IgD-negative memory B cell (primary cell): ENCODE measurements around the gene EDIL3. TPM values are rescaled to one million over a fixed set of nuclear protein-coding genes. Genes with fewer than 3 reads are reported as not detected.
"Not testable (repeated sequence)": the region's sequence is repeated elsewhere in the genome, so short reads cannot be mapped to it uniquely, and the experiment has no call there.

Experiments
- H3K27ac Mint-ChIP-seq, 3 donors: one replicate each; pipeline ENCODE4 v1.8.0; 2020 to 2022; ENCODE audit warnings: mild to moderate bottlenecking in 3 of 3, mixed read lengths in 3 of 3, moderate library complexity in 1 of 3
- H3K27me3 Mint-ChIP-seq: one replicate; pipeline ENCODE4 v1.8.0; 2021; ENCODE audit warnings: mixed read lengths
- H3K36me3 Mint-ChIP-seq: one replicate; pipeline ENCODE4 v1.8.0; 2020; ENCODE audit warnings: mild to moderate bottlenecking, mixed read lengths
- H3K4me1 Mint-ChIP-seq, 3 donors: one replicate each; pipeline ENCODE4 v1.8.0; 2020 to 2022; ENCODE audit warnings: mixed read lengths in 3 of 3, mild to moderate bottlenecking in 1 of 3
- H3K4me3 Mint-ChIP-seq, 4 donors: one replicate each; pipeline ENCODE4 v1.8.0; 2020 to 2022; ENCODE audit warnings: mild to moderate bottlenecking in 4 of 4, mixed read lengths in 4 of 4, moderate library complexity in 3 of 4
- H3K9me3 Mint-ChIP-seq, 3 donors: one replicate each; pipeline ENCODE4 v1.8.0; 2020 to 2021; ENCODE audit warnings: mixed read lengths in 3 of 3, mild to moderate bottlenecking in 1 of 3
- polyA plus RNA-seq: library from polyadenylated mRNA; unstranded; fragments of 300-500 nt; fragmentation: Illumina TruSeq; gene quantifications from one replicate; pipeline ENCODE4 v1.2.3, GENCODE V29; 2021

Gene EDIL3
- polyA plus RNA-seq, 1 donor from 2014 or later, result not detected

GRCh38 chr5:84080908-84081307 is 303.8 kb downstream of the EDIL3 start:
- H3K4me3 Mint-ChIP-seq, result no peak overlapping the region
- H3K27me3 Mint-ChIP-seq, result no peaks in the 10 kb centered on the region
- H3K36me3 Mint-ChIP-seq, result peaks cover 2% of the 10 kb centered on the region
- H3K4me1 Mint-ChIP-seq, result no peaks in the 10 kb centered on the region
- no peak overlapping the region for H3K27ac Mint-ChIP-seq
- peaks cover 2 to 7% (median 3%) of the 10 kb centered on the region in 3 donors for H3K9me3 Mint-ChIP-seq

GRCh38 chr5:84072339-84072738 is 312.3 kb downstream of the EDIL3 start:
- Mint-ChIP-seq H3K4me1 (no peaks in the 10 kb centered on the region), H3K4me3 (no peak overlapping the region), H3K36me3 (no peaks in the 10 kb centered on the region), H3K27me3 (no peaks in the 10 kb centered on the region), H3K9me3 (peaks cover 0 to 2% (median 1%) of the 10 kb centered on the region in 3 donors), H3K27ac (no peak overlapping the region)

- Mint-ChIP-seq H3K4me3 (no peak overlapping the region), H3K36me3 (no peaks in the 10 kb centered on the region), H3K27me3 (no peaks in the 10 kb centered on the region), H3K9me3 (peaks cover 0 to 2% (median 1%) of the 10 kb centered on the region in 3 donors), H3K4me1 (no peaks in the 10 kb centered on the region), H3K27ac (no peak overlapping the region)
These were observed 315.0 kb downstream of the EDIL3 start for GRCh38 chr5:84069608-84070179.

GRCh38 chr5:84063041-84063440 is 321.6 kb downstream of the EDIL3 start:
- H3K36me3 Mint-ChIP-seq, result no peaks in the 10 kb centered on the region
- no peak overlapping the region for H3K4me3 Mint-ChIP-seq
- H3K9me3 Mint-ChIP-seq, result peaks cover 0 to 2% (median 0%) of the 10 kb centered on the region in 3 donors
- no peak overlapping the region for H3K27ac Mint-ChIP-seq
- no peaks in the 10 kb centered on the region for H3K4me1 Mint-ChIP-seq
- no peaks in the 10 kb centered on the region for H3K27me3 Mint-ChIP-seq

GRCh38 chr5:84059672-84060071 is 325.0 kb downstream of the EDIL3 start:
- no peaks in the 10 kb centered on the region for H3K4me1 Mint-ChIP-seq
- H3K36me3 Mint-ChIP-seq, result no peaks in the 10 kb centered on the region
- no peak overlapping the region for H3K27ac Mint-ChIP-seq
- no peaks in the 10 kb centered on the region for H3K27me3 Mint-ChIP-seq
- H3K4me3 Mint-ChIP-seq, result no peak overlapping the region
- H3K9me3 Mint-ChIP-seq, result peaks cover 0 to 2% (median 0%) of the 10 kb centered on the region in 3 donors

- Mint-ChIP-seq H3K4me3 (no peak overlapping the region), H3K9me3 (peaks cover 0 to 2% (median 0%) of the 10 kb centered on the region in 3 donors), H3K4me1 (no peaks in the 10 kb centered on the region), H3K27me3 (no peaks in the 10 kb centered on the region), H3K36me3 (no peaks in the 10 kb centered on the region), H3K27ac (no peak overlapping the region)
These were observed 326.1 kb downstream of the EDIL3 start for GRCh38 chr5:84058561-84058960.

- no peaks in the 10 kb centered on the region for H3K4me1 Mint-ChIP-seq
- no peaks in the 10 kb centered on the region for H3K36me3 Mint-ChIP-seq
- no peak overlapping the region for H3K4me3 Mint-ChIP-seq
- no peak overlapping the region for H3K27ac Mint-ChIP-seq
- peaks cover 0 to 4% (median 0%) of the 10 kb centered on the region in 3 donors for H3K9me3 Mint-ChIP-seq
- no peaks in the 10 kb centered on the region for H3K27me3 Mint-ChIP-seq
These were observed 327.5 kb downstream of the EDIL3 start for GRCh38 chr5:84057211-84057610.

GRCh38 chr5:84045964-84046363 is 338.7 kb downstream of the EDIL3 start:
- Mint-ChIP-seq H3K27me3 (no peaks in the 10 kb centered on the region), H3K4me3 (no peak overlapping the region), H3K9me3 (peaks cover 0 to 6% (median 0%) of the 10 kb centered on the region in 3 donors), H3K36me3 (no peaks in the 10 kb centered on the region), H3K27ac (no peak overlapping the region), H3K4me1 (no peaks in the 10 kb centered on the region)

- Mint-ChIP-seq H3K27ac (no peak overlapping the region), H3K36me3 (no peaks in the 10 kb centered on the region), H3K4me1 (no peaks in the 10 kb centered on the region), H3K9me3 (peaks cover 0 to 5% (median 1%) of the 10 kb centered on the region in 3 donors), H3K4me3 (no peak overlapping the region), H3K27me3 (no peaks in the 10 kb centered on the region)
These were observed 347.8 kb downstream of the EDIL3 start for GRCh38 chr5:84036842-84037241.

GRCh38 chr5:84032324-84032723 is 352.4 kb downstream of the EDIL3 start:
- peaks cover 0 to 8% (median 6%) of the 10 kb centered on the region in 3 donors for H3K9me3 Mint-ChIP-seq
- no peaks in the 10 kb centered on the region for H3K4me1 Mint-ChIP-seq
- no peak overlapping the region for H3K27ac Mint-ChIP-seq
- H3K27me3 Mint-ChIP-seq, result no peaks in the 10 kb centered on the region
- H3K36me3 Mint-ChIP-seq, result no peaks in the 10 kb centered on the region
- H3K4me3 Mint-ChIP-seq, result no peak overlapping the region

- Mint-ChIP-seq H3K36me3 (no peaks in the 10 kb centered on the region), H3K9me3 (peaks cover 0 to 6% (median 3%) of the 10 kb centered on the region in 3 donors), H3K27ac (no peak overlapping the region), H3K4me1 (no peaks in the 10 kb centered on the region), H3K4me3 (no peak overlapping the region), H3K27me3 (no peaks in the 10 kb centered on the region)
These were observed 356.6 kb downstream of the EDIL3 start for GRCh38 chr5:84028093-84028492.

- H3K27ac Mint-ChIP-seq, H3K9me3 Mint-ChIP-seq, H3K4me1 Mint-ChIP-seq, H3K27me3 Mint-ChIP-seq, H3K4me3 Mint-ChIP-seq, H3K36me3 Mint-ChIP-seq: not testable (repeated sequence)
These were observed 366.2 kb downstream of the EDIL3 start for GRCh38 chr5:84018521-84018920.

- Mint-ChIP-seq H3K9me3 (peaks cover 0 to 5% (median 1%) of the 10 kb centered on the region in 3 donors), H3K27me3 (no peaks in the 10 kb centered on the region), H3K4me1 (no peaks in the 10 kb centered on the region), H3K4me3 (no peak overlapping the region), H3K36me3 (no peaks in the 10 kb centered on the region), H3K27ac (no peak overlapping the region)
These were observed 367.0 kb downstream of the EDIL3 start for GRCh38 chr5:84017523-84018172.

GRCh38 chr5:84016085-84016484 is 368.6 kb downstream of the EDIL3 start:
- Mint-ChIP-seq H3K36me3 (no peaks in the 10 kb centered on the region), H3K4me1 (no peaks in the 10 kb centered on the region), H3K27me3 (no peaks in the 10 kb centered on the region), H3K27ac (no peak overlapping the region), H3K9me3 (peaks cover 0 to 5% (median 1%) of the 10 kb centered on the region in 3 donors), H3K4me3 (no peak overlapping the region)

- Mint-ChIP-seq H3K27ac (no peak overlapping the region), H3K36me3 (no peaks in the 10 kb centered on the region), H3K27me3 (no peaks in the 10 kb centered on the region), H3K4me1 (no peaks in the 10 kb centered on the region), H3K9me3 (peaks cover 0 to 5% (median 1%) of the 10 kb centered on the region in 3 donors), H3K4me3 (no peak overlapping the region)
These were observed 369.7 kb downstream of the EDIL3 start for GRCh38 chr5:84014966-84015365.

- Mint-ChIP-seq H3K27me3 (no peaks in the 10 kb centered on the region), H3K9me3 (peaks cover 0 to 5% (median 3%) of the 10 kb centered on the region in 3 donors), H3K4me1 (peaks cover 0 to 2% (median 0%) of the 10 kb centered on the region in 3 donors), H3K36me3 (no peaks in the 10 kb centered on the region), H3K27ac (no peak overlapping the region), H3K4me3 (no peak overlapping the region)
These were observed 390.9 kb downstream of the EDIL3 start for GRCh38 chr5:83993803-83994202.
